GM12878 (cell line): Measurements from ENCODE around the gene ATP6V0E2. TPM values are rescaled to one million over a fixed set of nuclear protein-coding genes. Genes with fewer than 3 reads are reported as not detected.

ENCODE experiments used
- ATAC-seq: fragments of 200-7000 bp; cut with Tn5 transposase; 3 replicates; pipeline ENCODE4 v1.9.1; 2020; ENCODE audit warnings: mild to moderate bottlenecking, moderate library complexity
- BruUV-seq: library from RNA; stranded (reverse); fragments of 400-500 nt; replicated peaks from 2 replicates; lab custom pipeline; 2021; lab: Mats Ljungman, UMichigan
- CTCF ChIA-PET: fragments of 300-600 bp; sonication (Branson Sonifier 250); formaldehyde crosslinking; extraction: SDS; loops from one replicate; lab custom pipeline; 2021; ENCODE audit warnings: inconsistent platforms; lab: Yijun Ruan, JAX
- POLR2A ChIA-PET: fragments of 350-600 bp; formaldehyde crosslinking; extraction: SDS; loops from one replicate; lab custom pipeline; 2021; ENCODE audit warnings: inconsistent platforms; lab: Charles Lee
- RAD21 ChIA-PET: fragments of 300-600 bp; sonication (Branson Sonifier 250); formaldehyde crosslinking; loops from one replicate; lab custom pipeline; 2023; ENCODE audit warnings: antibody characterized with exemption; ENCODE audit not compliant: unreplicated experiment; lab: Charles Lee
- SMC1A ChIA-PET: fragments of 300-600 bp; sonication (Branson Sonifier 250); formaldehyde crosslinking; loops from one replicate; lab custom pipeline; 2023; ENCODE audit not compliant: unreplicated experiment, uncharacterized antibody; lab: Charles Lee
- DNase-seq: peaks from one replicate; pipeline ENCODE4 v3.0.0-alpha.2; 2011; ENCODE audit warnings: low read depth, low spot score
- FAIRE-seq: peaks from 3 replicates; lab custom pipeline; 2011; peaks lifted over from hg19 to GRCh38; lab: Jason Lieb, UNC
- H2AFZ ChIP-seq: 2 replicates; pipeline ENCODE4 v1.6.0; 2011; ENCODE audit warnings: low read depth, low read length, control low read depth; ENCODE audit not compliant: control insufficient read depth
- H3K27ac ChIP-seq: 2 replicates; pipeline ENCODE4 v1.5.1; 2011; ENCODE audit warnings: control low read depth; ENCODE audit not compliant: control insufficient read depth, insufficient read depth
- H3K27me3 ChIP-seq, 2 experiments: replicated peaks in 1 of 2; 2 replicates each; pipeline versions ENCODE4 v1.6.0 to v1.6.1; 2011; ENCODE audit warnings: low read length in 1 of 2; ENCODE audit not compliant: control insufficient read depth in 2 of 2, insufficient read depth in 2 of 2
- H3K36me3 ChIP-seq, 2 experiments: 2 replicates each; pipeline ENCODE4 v1.5.1; 2011; ENCODE audit warnings: low read length in 1 of 2; ENCODE audit not compliant: control insufficient read depth in 2 of 2, insufficient read depth in 2 of 2
- H3K4me1 ChIP-seq: 2 replicates; pipeline ENCODE4 v1.6.1; 2011; ENCODE audit warnings: mild to moderate bottlenecking, low read length, moderate library complexity, mixed read lengths; ENCODE audit not compliant: control insufficient read depth, insufficient read depth
- H3K4me2 ChIP-seq: 2 replicates; pipeline ENCODE4 v1.6.0; 2011; ENCODE audit warnings: control low read depth; ENCODE audit not compliant: control insufficient read depth, insufficient read depth
- H3K4me3 ChIP-seq: fragments of 200-600 bp; sonication (generic); 2 replicates; pipeline ENCODE4 v1.5.1; 2016
- H3K79me2 ChIP-seq: 2 replicates; pipeline ENCODE4 v1.6.0; 2011; ENCODE audit warnings: low read length; ENCODE audit not compliant: control insufficient read depth, insufficient read depth
- H3K9ac ChIP-seq: 2 replicates; pipeline ENCODE4 v1.8.0; 2011; ENCODE audit warnings: low read length, control low read depth, mixed read lengths; ENCODE audit not compliant: control insufficient read depth, insufficient read depth
- H3K9me3 ChIP-seq: replicated peaks from 3 replicates; pipeline ENCODE4 v1.5.1; 2011; ENCODE audit warnings: mild to moderate bottlenecking, low read length; ENCODE audit not compliant: control insufficient read depth, insufficient read depth
- H4K20me1 ChIP-seq: 2 replicates; pipeline ENCODE4 v1.6.0; 2011; ENCODE audit not compliant: control insufficient read depth, insufficient read depth
- ASH2L ChIP-seq: fragments of 300-600, 200-600 bp; sonication (generic); IDR thresholded peaks from 2 replicates; pipeline ENCODE4 v1.6.1; 2017; ENCODE audit warnings: low read depth, mild to moderate bottlenecking, borderline replicate concordance
- ATF7 ChIP-seq: fragments of 450-650 bp; IDR thresholded peaks from 2 replicates; pipeline ENCODE4 v1.6.1; 2016; ENCODE audit warnings: low read depth, mild to moderate bottlenecking
- BMI1 ChIP-seq: fragments of 450-650 bp; IDR thresholded peaks from 2 replicates; pipeline ENCODE4 v1.6.1; 2016; ENCODE audit warnings: mild to moderate bottlenecking, moderate library complexity, borderline replicate concordance
- CBFB ChIP-seq: IDR thresholded peaks from 2 replicates; pipeline ENCODE4 v1.6.1; 2016; ENCODE audit warnings: antibody characterized with exemption, low read depth
- CREM ChIP-seq: IDR thresholded peaks from 2 replicates; pipeline ENCODE4 v1.6.1; 2014; ENCODE audit warnings: antibody characterized with exemption, low read depth
- DPF2 ChIP-seq: fragments of 450-650 bp; IDR thresholded peaks from 2 replicates; pipeline ENCODE4 v1.6.1; 2017; ENCODE audit warnings: mild to moderate bottlenecking
- FOS ChIP-seq: IDR thresholded peaks from 3 replicates; pipeline ENCODE4 v1.6.1; 2011; ENCODE audit warnings: borderline replicate concordance; ENCODE audit not compliant: insufficient read length; ENCODE audit errors: extremely low read depth
- NBN ChIP-seq: fragments of 450-650 bp; IDR thresholded peaks from 2 replicates; pipeline ENCODE4 v1.6.1; 2016
- PAX5 ChIP-seq: IDR thresholded peaks from 2 replicates; pipeline ENCODE4 v1.6.1; 2011; ENCODE audit warnings: low read depth, low read length, borderline replicate concordance
- POLR2AphosphoS2 ChIP-seq: IDR thresholded peaks from 2 replicates; pipeline ENCODE4 v1.6.1; 2011; ENCODE audit warnings: low read depth, mild to moderate bottlenecking, low read length, improper control_type of control experiment, moderate library complexity
- SPI1 ChIP-seq: IDR thresholded peaks from 2 replicates; pipeline ENCODE4 v1.6.1; 2011; ENCODE audit warnings: low read depth, mild to moderate bottlenecking, low read length, moderate library complexity, borderline replicate concordance; ENCODE audit not compliant: insufficient read depth
- YBX1 ChIP-seq: fragments of 450-650 bp; IDR thresholded peaks from 2 replicates; pipeline ENCODE4 v1.6.1; 2016; ENCODE audit warnings: antibody characterized with exemption
- ZNF207 ChIP-seq: fragments of 450-650 bp; IDR thresholded peaks from 2 replicates; pipeline ENCODE4 v1.6.1; 2014; ENCODE audit warnings: antibody characterized with exemption, mild to moderate bottlenecking, borderline replicate concordance
- WGBS: methylation state at CpG from one replicate; pipeline ENCODE4 v1.1.6; 2016; ENCODE audit warnings: low lambda C conversion rate; ENCODE audit not compliant: insufficient replicate concordance, insufficient coverage; ENCODE audit errors: missing lambda C conversion rate; 5-methylcytosine and 5-hydroxymethylcytosine counted together
- in situ Hi-C: fragments of 300-500 bp; cut with MboI; formaldehyde crosslinking; loops from 9 replicates; pipeline ENCODE4 v1.14.3; 2018; ENCODE audit warnings: mixed read lengths
- intact Hi-C: fragments of 100-400 bp; cut with micrococcal nuclease; formaldehyde crosslinking; loops from one replicate; pipeline ENCODE4 v1.14.2; 2022; ENCODE audit not compliant: unreplicated experiment
- polyA plus RNA-seq, 11 experiments: library from polyadenylated mRNA; depleted of rRNA in 4 of 11; unstranded in 6 of 11; stranded (reverse) in 5 of 11; fragments of >200 nt; fragmentation: Nextera tagmentation in 4 of 11; fragmentation: Illumina TruSeq in 1 of 11; extraction: Ambion mirVana in 4 of 11; extraction: Trizol in 1 of 11; gene quantifications; 1 replicate in 1 of 11; 2 replicates in 10 of 11; pipeline versions ENCODE4 v1.2.1 to v1.2.3, GENCODE V29; 2011 to 2016; ENCODE audit warnings: inconsistent platforms in 2 of 11, missing spikeins in 2 of 11, low read depth in 1 of 11
- total RNA-seq, 4 experiments: library from RNA; depleted of rRNA in 3 of 4; stranded (reverse); fragments of >200 nt in 3 of 4; fragmentation: Illumina TruSeq in 1 of 4; extraction: Trizol in 1 of 4; gene quantifications; 2 replicates each; pipeline versions ENCODE4 v1.2.1 to v1.2.3, GENCODE V29; 2013 to 2021
- TF ChIP-seq, protein P1 (sequence below): fragments of 450-650 bp; formaldehyde crosslinking; IDR thresholded peaks from 2 replicates; pipeline ENCODE4 v1.4.0; 2020; ENCODE audit warnings: mild to moderate bottlenecking, moderate library complexity

The ATP6V0E2 gene
- total and polyA plus RNA-seq, 10 of the 15 experiments (the other 5 are each of a cell fraction or from before 2014, with no cell fraction given), result 1.5 to 54.7 (median 27.6) TPM

DNA sequence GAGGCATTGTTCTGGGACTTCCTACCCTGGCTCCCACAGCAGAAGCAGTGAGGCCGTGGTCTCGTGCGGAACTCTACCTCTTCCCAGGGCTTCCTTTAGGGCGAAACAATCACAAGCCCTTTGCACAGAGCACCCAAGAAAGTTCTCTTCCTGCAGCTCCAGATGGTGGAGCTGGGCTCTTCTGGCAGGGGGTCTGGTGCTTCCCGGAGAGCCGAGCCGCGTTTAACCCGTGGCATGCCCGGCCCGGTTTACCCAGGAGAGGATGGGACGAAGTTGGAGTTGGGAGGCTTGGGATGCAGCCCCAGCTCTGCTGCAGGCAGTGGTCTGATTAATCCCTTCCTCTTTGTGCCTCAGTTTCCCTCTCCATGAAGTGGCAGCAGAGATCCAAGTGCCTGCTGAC is 9.0 kb upstream of the ATP6V0E2 start:
- Histone ChIP-seq H4K20me1 (no peaks in the 10 kb centered on the region), H3K27me3 (no peaks in the 10 kb centered on the region), H3K36me3 (no peaks in the 10 kb centered on the region), H3K9me3 (no peaks in the 10 kb centered on the region), H3K4me3 (no peak overlapping the region), H2AFZ (no peak overlapping the region), H3K9ac (no peak overlapping the region), H3K27ac (no peak overlapping the region), H3K4me1 (peaks cover 19% of the 10 kb centered on the region), H3K4me2 (no peak overlapping the region), H3K79me2 (no peaks in the 10 kb centered on the region)
- no peak for DNase-seq
- TF ChIP-seq SPI1 (no peak), YBX1 (no peak), NBN (no peak), PAX5 (no peak), CBFB (no peak), POLR2AphosphoS2 (no peak), CREM (no peak), FOS (no peak), ASH2L (no peak), DPF2 (no peak), ZNF207 (no peak), BMI1 (no peak), ATF7 (no peak)
- TF ChIP-seq, protein P1, sequence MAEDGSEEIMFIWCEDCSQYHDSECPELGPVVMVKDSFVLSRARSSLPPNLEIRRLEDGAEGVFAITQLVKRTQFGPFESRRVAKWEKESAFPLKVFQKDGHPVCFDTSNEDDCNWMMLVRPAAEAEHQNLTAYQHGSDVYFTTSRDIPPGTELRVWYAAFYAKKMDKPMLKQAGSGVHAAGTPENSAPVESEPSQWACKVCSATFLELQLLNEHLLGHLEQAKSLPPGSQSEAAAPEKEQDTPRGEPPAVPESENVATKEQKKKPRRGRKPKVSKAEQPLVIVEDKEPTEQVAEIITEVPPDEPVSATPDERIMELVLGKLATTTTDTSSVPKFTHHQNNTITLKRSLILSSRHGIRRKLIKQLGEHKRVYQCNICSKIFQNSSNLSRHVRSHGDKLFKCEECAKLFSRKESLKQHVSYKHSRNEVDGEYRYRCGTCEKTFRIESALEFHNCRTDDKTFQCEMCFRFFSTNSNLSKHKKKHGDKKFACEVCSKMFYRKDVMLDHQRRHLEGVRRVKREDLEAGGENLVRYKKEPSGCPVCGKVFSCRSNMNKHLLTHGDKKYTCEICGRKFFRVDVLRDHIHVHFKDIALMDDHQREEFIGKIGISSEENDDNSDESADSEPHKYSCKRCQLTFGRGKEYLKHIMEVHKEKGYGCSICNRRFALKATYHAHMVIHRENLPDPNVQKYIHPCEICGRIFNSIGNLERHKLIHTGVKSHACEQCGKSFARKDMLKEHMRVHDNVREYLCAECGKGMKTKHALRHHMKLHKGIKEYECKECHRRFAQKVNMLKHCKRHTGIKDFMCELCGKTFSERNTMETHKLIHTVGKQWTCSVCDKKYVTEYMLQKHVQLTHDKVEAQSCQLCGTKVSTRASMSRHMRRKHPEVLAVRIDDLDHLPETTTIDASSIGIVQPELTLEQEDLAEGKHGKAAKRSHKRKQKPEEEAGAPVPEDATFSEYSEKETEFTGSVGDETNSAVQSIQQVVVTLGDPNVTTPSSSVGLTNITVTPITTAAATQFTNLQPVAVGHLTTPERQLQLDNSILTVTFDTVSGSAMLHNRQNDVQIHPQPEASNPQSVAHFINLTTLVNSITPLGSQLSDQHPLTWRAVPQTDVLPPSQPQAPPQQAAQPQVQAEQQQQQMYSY (CRISPR knock-in tag), result no peak
- intact Hi-C loops, result no loop called here
- no TSS peak for BruUV-seq
- whole genome bisulfite sequencing, result 89% methylated on average over 11 of the region's 12 CpGs
- no peak for ATAC-seq
- in situ Hi-C loops, result no loop called here
- RAD21 ChIA-PET, result no interaction called here
- SMC1A ChIA-PET, result no interaction called here
- no peak for FAIRE-seq
- POLR2A ChIA-PET, result no interaction called here
- CTCF ChIA-PET, result no interaction called here
